GM19455 (cell line): ENCODE results near the gene ZNF732.
"Not testable (repeated sequence)": the region's sequence is repeated elsewhere in the genome, so short reads cannot be mapped to it uniquely, and the experiment has no call there.

Experiments used
- ATAC-seq: cut with Tn5 transposase; IDR thresholded peaks from one replicate; pipeline ENCODE4 v1.9.1; 2021; ENCODE audit not compliant: unreplicated experiment

ZNF732 gene

DNA sequence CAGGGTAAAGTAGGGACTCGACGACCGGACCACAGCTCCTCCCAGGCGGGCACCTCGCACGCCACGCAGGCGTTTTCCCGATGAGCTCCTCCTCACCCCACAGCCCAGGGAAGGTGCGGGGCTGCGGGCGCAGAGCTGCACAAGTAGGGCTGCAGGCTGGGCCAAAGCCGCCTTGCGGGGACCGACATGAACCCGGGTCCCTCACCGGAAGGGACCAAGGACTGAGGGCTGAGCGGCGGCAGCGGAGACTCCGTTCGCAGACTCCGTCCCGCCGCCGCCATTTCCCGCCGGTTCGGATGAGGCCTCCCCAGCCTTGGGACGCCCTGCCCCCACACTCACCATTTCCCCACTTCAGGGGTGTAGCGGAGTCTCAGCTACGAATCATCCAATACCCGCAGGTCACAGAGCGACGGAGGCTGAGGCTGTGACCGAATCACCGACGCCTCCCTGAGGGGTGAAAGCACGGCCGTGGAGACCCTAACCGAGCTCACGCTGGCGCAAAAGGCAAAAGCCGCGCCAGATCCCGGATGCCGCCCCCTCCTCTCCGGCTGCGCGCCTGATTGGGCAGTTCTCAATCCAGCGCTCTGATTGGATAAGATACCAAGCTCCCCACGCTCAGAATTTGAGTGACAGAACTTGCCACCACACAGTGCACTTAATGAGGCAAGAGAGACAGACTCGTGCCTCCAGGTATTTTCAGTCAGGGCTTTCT is at the start of gene ZNF732:
Gene ZNF732 (minus strand): TSS at position 506 of the 712 bp plus-strand sequence. CDS start 164 bp downstream, at position 342.
- no peak for ATAC-seq

DNA sequence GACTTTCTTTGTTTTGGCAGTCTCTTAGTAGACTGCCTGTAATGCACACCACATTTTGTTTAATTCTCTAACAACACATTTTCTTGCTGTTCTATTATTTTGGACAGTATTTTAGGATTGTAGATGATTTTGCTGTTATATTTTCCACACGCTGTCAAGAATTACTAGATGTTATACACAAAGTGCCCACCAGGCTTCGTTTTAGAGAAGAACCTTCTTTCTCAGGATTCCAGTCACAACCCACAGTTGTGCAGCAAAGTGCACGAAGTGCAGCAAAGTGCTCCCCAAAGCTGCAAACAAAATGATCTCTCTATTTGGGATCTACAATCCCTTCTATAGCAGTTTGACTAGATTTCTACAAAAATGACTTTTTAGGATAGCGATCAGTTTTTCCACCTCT is 34.7 kb upstream of the ZNF732 start:
- ATAC-seq: no peak

GRCh38 chr4:338759-339097 is 33.5 kb upstream of the ZNF732 start:
- ATAC-seq: no peak

DNA sequence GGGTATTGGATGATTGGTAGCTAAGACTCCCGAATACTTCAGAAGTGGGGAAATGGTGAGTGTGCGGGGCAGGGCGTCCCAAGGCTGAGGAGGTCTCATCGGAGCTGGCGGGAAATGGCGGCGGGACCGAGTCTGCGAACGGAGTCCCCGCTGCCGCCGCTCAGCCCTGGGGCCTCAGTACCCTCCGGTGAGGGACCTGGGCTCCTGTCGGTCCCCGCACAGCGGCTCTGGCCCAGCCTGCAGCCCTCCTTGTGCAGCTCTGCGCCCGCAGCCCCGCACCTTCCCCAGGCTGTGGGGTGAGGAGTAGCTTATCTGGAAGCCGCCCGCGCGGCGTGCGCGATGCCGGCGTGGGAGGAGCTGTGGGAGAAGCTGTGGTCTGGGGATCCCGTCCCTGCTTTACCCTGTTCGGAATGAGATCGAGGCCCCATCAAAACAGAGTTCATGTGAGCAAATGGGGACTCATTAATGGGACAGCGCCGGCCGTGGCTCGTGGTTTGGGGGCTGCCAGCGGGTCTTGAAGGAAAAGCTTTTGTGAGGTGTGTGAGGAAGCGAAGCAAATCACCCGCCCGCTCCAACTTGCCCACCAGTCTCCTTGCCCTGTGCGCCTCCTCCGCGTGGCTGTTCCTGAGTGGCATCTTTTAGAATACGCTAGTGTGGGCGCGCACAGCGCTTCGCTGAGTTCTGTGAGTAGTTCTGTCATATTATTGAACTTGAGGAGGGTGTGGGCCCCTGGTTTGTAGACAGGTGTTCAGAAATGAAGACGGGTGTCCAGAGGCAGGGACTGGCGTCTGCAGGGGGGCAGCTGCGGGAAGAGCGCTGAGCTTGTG is 32.9 kb upstream of the ZNF732 start:
- ATAC-seq: peak; percentile 40

DNA sequence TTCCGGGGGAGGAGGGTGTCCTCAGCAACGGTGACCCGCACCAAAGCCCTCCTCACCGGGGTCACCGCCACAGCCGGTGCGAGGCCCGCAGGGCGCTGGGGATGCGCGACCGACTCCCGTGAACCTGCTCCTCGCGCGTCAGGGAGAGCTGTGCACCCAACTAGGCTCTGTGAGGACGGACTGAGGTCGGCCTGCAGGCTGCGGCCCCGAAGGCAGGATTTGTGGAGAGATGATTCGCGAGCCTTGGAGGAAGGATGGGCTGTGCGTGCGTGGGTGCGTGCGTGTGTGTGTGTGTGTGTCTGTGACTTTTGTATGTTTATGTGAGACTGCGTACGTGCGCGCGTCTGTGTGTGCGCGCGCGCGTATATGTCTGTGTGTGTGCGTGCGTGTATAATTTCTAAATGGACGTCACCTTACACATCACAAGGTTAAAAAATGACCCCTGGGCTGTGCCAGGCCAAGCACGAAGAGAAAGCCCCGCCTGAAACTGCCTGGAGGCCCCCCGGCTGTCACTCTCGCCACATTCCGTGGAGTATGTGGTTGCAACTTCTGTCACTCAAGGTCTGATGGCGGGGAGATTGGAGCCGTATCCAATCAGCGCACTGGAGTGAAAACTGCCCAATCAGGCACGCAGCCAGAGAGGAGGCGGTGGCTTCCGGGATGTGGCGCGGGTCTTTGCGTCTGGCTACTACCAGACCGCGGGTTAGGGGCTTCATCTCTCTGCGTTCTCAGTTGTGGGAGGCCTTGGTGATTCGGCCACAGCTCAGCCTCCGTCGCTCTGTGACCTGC is 32.1 kb upstream of the ZNF732 start, which contains the start of gene ZNF141:
Gene ZNF141 (plus strand): TSS at position 672 of the 789 bp plus-strand sequence. CDS start 170 bp downstream, outside the sequence.
- peak; percentile 91 for ATAC-seq

DNA sequence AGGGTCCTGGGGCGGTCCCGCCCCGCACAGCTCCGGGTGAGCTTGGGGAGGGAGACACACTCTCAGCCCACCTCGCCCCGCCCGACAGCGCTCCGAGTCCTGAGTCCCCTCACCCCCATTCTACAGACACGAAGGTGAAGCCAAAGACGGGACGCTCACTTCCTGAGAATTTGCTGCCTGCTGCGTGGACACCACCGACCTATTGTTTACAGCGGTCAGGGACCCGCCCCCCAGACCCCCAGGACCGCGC is 31.5 kb upstream of the ZNF732 start:
- ATAC-seq: peak; percentile 10

DNA sequence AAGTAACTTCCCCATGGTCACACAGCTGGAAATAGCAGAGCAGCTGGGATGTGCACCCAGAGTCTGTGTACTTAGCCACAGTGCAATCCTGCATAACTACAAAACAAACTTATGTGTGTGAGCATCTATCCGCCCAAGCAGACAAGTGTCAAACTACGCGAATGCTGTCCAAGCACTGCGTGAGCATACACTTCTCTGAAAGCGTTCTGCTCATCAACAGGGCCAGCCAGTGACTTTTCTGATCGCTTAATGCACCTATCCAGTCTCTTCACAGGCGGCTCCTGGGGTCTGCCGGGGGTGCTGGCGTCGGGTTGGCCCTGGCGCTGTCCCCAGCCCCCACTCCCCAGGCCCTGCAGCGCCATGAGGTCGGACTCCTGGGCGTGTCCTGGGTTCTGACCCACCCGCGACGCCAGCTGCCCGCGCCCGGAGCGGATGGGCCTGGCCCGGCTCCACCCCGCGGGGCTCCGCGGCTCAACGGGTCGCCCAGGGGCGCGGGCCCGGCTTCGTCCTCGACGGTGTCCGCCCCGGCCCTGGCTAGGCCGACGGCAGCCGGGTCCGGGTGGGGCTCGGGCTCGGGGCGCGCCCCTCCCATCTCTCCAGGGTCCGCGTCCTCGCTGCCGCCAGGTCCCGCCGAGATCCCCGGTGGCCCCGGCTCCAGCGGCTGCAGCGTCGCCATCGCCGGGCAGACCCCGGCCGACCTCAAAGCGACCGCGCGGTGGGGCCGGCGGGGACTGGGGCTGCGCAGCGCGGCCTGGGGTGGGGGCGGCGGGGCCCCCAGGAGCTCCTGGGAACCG is 31.0 kb upstream of the ZNF732 start:
- ATAC-seq: no peak

DNA sequence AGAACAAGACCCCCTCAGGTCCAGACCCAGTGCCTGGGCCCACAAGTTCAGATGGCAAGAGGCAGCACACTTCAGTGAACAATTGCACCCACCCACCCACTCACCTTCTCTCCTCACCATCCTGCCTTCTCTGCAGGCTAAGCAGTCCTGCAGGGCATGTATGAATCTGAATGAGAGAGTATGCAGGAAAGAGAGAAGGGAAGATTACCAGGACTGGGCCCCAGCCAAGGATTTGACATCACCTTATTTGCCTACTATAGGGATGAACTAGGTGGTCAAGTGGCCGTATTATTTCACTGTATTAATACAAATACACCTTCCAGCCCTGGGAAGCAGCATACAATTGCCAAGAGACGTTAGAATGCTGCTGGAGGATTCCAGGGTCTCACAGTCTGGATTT is 30.2 kb upstream of the ZNF732 start:
- no peak for ATAC-seq

GRCh38 chr4:328729-329128 is 23.5 kb upstream of the ZNF732 start:
- no peak for ATAC-seq

GRCh38 chr4:314296-314903 is 9.1 kb upstream of the ZNF732 start:
- ATAC-seq: no peak

DNA sequence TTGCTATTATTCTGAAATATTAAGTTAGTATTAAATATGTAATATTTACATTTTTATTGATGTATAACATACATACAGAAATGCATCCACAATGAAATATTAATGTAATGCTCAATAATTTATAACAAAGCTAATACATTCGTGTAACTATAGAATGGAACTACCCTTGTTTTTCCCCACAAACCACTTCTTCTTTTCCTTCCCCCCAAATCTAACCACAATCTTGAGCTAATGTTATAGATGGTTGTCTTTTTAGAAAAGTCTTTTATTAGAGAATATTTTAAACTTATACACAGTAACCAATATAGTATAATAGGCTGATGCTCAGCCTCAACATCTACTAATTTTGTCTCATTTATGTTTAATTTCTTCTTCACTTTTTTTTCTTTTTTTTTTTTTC is 4.5 kb upstream of the ZNF732 start:
- ATAC-seq: no peak

GRCh38 chr4:306551-306961 is 1.3 kb upstream of the ZNF732 start:
- no peak for ATAC-seq

GRCh38 chr4:304516-304915 is 758 bp downstream of the ZNF732 start:
- ATAC-seq: not testable (repeated sequence)

DNA sequence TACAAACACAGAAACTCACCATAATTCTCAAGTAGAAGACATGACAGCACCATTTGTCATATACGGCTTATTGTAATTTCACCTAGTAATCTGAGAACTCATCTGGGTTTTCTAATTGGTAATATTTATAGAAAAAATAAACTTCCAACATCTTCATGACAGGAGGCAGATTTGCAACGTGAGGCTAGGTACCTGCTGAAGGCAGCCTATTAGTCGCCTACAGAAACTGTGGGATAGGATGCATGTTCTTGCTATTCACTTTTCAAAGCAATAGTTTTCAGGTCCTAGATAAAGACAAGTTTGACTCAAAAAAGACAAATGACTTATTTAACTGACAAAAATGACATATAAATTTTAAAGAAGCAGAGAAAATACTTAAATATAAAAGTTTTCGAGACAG is 2.9 kb downstream of the ZNF732 start:
- no peak for ATAC-seq

DNA sequence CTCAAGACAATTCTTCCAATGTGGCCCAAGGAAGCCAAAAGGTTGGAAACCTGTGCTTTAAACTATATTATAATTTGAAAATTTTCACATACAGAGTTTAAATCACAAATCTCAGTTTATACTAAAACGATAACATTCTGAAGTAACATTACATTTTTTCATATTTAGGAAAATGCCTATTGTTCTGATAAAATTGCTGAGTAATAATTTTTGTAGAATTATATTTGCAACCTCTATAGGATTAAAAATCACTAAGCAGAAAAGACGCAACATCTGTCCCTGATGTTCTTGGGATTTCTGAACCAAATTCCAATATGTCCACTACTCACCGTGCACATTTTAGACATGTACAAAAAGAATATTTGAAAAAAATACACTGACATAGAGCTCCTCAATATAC is 10.5 kb downstream of the ZNF732 start:
- ATAC-seq: no peak

DNA sequence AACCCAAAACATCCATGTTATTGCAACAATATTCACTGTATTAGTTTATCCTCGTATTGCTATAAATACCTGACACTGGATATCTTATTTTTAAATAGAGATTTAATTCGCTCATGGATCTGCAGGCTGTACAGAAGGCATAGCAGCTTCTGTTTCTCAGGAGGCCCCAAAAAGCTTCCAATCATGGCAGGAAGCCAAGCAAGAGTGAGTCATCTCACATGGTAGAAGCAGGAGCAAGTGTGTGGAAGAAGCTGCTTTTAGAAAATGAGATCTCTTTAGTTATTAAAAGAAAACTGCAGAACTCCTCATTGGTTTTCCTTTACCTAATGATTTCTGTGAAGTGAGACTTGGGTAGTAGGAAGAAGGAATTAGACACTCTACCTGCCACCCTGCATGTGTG is 16.4 kb downstream of the ZNF732 start:
- no peak for ATAC-seq

- ATAC-seq: no peak
Observed at GRCh38 chr4:273309-274017, 31.8 kb downstream of the ZNF732 start.

DNA sequence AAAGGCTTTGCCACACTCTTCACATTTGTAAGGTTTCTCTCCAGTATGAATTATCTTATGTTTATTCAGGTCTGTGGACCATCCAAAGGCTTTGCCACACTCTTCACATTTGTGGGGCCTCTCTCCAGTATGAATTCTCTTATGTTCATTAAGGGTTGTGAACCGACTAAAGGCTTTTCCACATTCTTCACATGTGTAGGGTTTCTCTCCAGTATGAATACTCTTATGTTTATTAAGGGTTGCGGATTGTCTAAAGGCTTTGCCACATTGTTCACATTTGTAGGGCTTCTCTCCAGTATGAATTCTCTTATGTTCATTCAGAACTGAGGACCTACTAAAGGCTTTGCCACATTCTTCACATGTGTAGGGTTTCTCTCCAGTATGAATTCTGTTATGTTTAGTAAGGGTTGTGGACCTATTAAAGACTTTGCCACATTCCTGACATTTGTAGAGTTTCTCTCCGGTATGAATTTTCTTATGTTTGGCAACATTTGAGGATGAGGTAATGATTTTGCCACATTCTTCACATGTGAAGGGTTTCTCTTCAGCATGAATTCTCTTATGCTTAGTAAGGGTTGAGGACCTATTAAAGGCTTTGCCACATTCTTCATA is 33.7 kb downstream of the ZNF732 start:
- ATAC-seq: no peak

DNA sequence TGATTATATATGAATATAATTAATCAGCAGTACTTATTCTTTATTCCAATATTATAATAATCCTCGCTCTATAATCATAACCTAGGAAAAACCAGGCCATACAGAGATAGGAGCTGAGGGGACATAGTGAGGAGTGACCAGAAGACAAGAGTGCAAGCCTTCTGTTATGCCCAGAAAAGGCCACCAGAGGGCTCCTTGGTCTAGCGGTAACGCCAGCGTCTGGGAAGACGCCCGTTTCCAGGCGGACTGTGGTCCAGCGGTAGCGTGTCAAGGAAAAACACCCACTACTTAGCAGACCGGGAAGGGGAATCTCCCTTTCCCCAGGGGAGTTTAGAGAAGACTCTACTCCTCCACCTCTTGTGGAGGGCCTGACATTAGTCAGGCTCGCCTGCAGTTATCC is 46.0 kb downstream of the ZNF732 start:
- ATAC-seq: not testable (repeated sequence)

DNA sequence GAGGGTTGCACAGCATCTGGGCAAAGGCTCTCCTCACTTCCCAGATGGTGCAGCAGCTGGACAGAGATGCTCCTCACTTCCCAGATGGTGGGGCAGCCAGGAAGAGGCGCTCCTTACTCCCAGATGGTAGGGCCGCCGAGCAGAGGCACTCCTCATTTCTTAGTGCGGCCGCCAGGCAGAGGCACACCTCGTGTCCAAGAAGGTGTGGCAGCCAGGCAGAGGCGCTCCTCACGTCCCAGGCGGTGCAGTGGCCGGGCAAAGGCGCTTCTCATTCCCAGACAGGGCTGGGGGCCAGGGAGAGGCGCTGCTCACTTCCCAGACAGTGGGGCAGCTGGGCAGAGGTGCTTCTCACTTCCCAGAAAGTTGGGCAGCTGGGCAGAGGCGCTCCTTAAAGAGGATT is 48.8 kb downstream of the ZNF732 start:
- ATAC-seq: no peak
